Prostate gland (tissue), 2 donors: ENCODE data around the gene MAPK8IP2. TPM values are rescaled to one million over a fixed set of nuclear protein-coding genes. Genes with fewer than 3 reads are reported as not detected.

ENCODE experiments used
- DNase-seq: peaks from one replicate; pipeline ENCODE4 v3.0.0-alpha.2; 2019; ENCODE audit warnings: low spot score
- H3K27ac ChIP-seq, 2 donors: fragments of 200-600 bp; sonication (generic); 2 replicates each; pipeline ENCODE4 v1.5.1; 2017 to 2019
- H3K27me3 ChIP-seq: fragments of 200-600 bp; sonication (generic); replicated peaks from 2 replicates; pipeline ENCODE4 v1.5.1; 2019; ENCODE audit not compliant: insufficient read depth
- H3K36me3 ChIP-seq, 2 donors: fragments of 200-600 bp; sonication (generic); 1 replicate in 1 of 2; 2 replicates in 1 of 2; pipeline versions ENCODE4 v1.5.1 to v1.8.1; 2017 to 2019
- H3K4me1 ChIP-seq: fragments of 200-600 bp; sonication (generic); replicated peaks from 2 replicates; pipeline ENCODE4 v1.5.1; 2019
- H3K4me3 ChIP-seq, 2 donors: fragments of 200-600 bp; sonication (generic); 2 replicates each; pipeline ENCODE4 v1.5.1; 2017 to 2019
- H3K9me3 ChIP-seq: fragments of 200-600 bp; sonication (generic); 2 replicates; pipeline ENCODE4 v1.5.1; 2017
- POLR2A ChIP-seq: fragments of 450-650 bp; IDR thresholded peaks from one replicate; pipeline ENCODE4 v1.6.1; 2016; ENCODE audit warnings: antibody characterized with exemption, mild to moderate bottlenecking
- POLR2AphosphoS5 ChIP-seq: sonication (generic); formaldehyde crosslinking; IDR thresholded peaks from one replicate; pipeline ENCODE4 v1.6.1; 2017; ENCODE audit warnings: antibody characterized with exemption
- WGBS: methylation state at CpG from one replicate; pipeline ENCODE4 v1.1.5; 2018; 5-methylcytosine and 5-hydroxymethylcytosine counted together
- intact Hi-C: fragments of 100-400 bp; cut with DNase I; formaldehyde crosslinking; loops from one replicate; pipeline ENCODE4 v1.14.2; 2022
- total RNA-seq, 2 donors: library from RNA; depleted of rRNA; stranded (reverse); fragments of >200 nt; gene quantifications; one replicate each; pipeline ENCODE4 v1.1.0, GENCODE V29; 2016
- TF ChIP-seq, protein P1 (sequence below), 4 experiments: fragments of 200-600 bp in 2 of 4; fragments of 450-650 bp in 2 of 4; sonication (generic) in 2 of 4; IDR thresholded peaks; 1 replicate in 3 of 4; 2 replicates in 1 of 4; pipeline ENCODE4 v1.5.1; 2016 to 2019; ENCODE audit warnings: antibody characterized with exemption in 4 of 4, mild to moderate bottlenecking in 2 of 4, moderate library complexity in 2 of 4

Gene MAPK8IP2
- total RNA-seq, 2 donors from 2014 or later = 5.1 to 23.6 TPM

DNA sequence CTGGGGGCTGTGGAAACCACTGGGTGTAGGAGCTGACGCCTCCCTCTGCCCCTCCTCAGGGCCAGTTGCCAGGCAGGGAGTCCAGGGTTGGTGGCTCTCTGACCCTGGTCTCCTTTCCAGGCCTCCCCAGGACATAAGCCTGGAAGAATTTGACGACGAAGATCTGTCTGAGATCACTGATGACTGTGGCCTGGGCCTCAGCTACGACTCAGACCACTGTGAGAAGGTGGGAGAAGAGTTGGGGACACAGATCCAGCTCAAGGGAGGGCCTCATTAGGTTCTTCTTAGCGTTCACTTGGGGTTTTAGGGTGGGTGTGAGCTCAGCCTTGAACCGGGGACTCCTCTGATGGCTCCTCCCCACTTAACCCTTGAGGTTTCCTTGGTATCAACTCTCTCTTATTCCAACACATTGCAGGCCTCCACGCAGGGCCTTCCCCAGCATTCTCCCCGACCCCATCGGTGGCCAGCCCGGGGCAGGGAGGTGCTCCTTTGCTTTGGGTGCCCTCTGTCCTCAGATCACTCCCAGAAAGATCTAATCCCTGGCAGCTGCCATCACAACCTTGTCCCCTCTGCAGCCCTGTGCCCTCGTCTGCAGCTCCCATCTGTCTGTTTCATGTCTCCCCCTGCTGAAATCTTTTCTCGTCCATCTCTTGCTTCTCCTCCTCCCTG lies 1.2 kb downstream of the MAPK8IP2 start:
- WGBS = 69% methylated on average over 10 of the region's 12 CpGs
- H3K36me3 ChIP-seq = no peaks in the 10 kb centered on the region
- no peak overlapping the region for H3K4me3 ChIP-seq
- DNase-seq = no peak
- no peaks in the 10 kb centered on the region for H3K27me3 ChIP-seq
- no peaks in the 10 kb centered on the region for H3K9me3 ChIP-seq
- intact Hi-C loops = no loop called here
- TF ChIP-seq POLR2AphosphoS5 (no peak), POLR2A (no peak)
- TF ChIP-seq, protein P1, sequence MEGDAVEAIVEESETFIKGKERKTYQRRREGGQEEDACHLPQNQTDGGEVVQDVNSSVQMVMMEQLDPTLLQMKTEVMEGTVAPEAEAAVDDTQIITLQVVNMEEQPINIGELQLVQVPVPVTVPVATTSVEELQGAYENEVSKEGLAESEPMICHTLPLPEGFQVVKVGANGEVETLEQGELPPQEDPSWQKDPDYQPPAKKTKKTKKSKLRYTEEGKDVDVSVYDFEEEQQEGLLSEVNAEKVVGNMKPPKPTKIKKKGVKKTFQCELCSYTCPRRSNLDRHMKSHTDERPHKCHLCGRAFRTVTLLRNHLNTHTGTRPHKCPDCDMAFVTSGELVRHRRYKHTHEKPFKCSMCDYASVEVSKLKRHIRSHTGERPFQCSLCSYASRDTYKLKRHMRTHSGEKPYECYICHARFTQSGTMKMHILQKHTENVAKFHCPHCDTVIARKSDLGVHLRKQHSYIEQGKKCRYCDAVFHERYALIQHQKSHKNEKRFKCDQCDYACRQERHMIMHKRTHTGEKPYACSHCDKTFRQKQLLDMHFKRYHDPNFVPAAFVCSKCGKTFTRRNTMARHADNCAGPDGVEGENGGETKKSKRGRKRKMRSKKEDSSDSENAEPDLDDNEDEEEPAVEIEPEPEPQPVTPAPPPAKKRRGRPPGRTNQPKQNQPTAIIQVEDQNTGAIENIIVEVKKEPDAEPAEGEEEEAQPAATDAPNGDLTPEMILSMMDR (IDR thresholded peaks at IDR 0.05) = no peak
- H3K4me1 ChIP-seq = no peaks in the 10 kb centered on the region
- no peak overlapping the region for H3K27ac ChIP-seq

DNA sequence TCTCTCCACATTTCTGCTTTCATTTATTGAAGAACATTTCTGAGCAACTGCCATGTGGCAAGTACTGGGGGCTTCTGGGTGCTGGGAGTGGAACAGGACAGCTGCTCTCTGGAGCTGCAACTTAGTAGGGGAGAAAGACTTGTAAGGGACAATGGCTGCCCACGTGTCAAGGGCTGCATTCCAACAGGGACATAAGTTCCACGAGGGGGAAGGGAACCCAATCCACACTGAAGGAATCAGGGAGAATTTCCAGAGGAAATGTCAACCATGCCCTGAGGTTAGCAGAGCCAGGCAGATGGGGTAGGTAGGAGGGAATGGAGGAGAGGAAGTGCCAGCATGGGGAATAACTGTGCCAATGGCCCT lies 1.7 kb downstream of the MAPK8IP2 start:
- H3K4me1 ChIP-seq = no peaks in the 10 kb centered on the region
- intact Hi-C loops = no loop called here
- H3K9me3 ChIP-seq = no peaks in the 10 kb centered on the region
- WGBS = 10% methylated on average over 2 of the region's 2 CpGs
- H3K36me3 ChIP-seq = no peaks in the 10 kb centered on the region
- no peak overlapping the region for H3K4me3 ChIP-seq
- no peak for DNase-seq
- TF ChIP-seq POLR2A = no peak
- no peak for TF ChIP-seq POLR2AphosphoS5
- TF ChIP-seq, protein P1 (IDR thresholded peaks at IDR 0.05) = no peak
- no peak overlapping the region for H3K27ac ChIP-seq
- H3K27me3 ChIP-seq = no peaks in the 10 kb centered on the region

DNA sequence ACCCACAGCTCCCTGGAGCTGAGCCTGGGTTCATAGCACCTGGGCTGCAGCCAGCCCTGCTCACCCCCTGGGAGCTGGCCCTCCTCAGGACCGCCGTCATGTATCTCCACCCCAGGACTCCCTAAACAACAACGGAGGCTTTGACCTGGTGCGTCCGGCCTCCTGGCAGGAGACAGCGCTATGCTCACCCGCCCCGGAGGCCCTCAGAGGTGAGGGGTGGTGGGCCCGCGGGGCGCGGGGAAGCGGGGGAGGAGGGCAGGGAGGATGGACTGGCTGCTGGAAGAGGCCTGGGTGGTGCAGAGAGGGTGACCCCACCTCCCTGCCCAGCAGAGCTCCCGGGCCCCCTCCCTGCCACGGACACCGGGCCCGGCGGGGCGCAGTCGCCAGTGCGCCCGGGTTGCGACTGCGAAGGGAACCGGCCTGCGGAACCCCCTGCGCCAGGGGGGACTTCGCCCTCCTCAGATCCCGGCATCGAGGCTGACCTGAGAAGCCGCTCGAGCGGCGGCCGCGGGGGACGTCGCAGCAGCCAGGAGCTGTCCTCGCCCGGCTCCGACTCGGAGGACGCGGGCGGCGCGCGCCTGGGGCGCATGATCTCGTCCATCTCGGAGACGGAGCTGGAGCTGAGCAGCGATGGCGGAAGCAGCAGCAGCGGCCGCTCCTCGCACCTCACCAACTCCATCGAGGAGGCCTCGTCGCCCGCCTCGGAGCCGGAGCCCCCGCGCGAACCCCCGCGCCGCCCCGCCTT lies 3.1 kb downstream of the MAPK8IP2 start:
- no peak overlapping the region for H3K27ac ChIP-seq
- H3K4me3 ChIP-seq = no peak overlapping the region
- DNase-seq = no peak
- 22% methylated on average over 28 of the region's 70 CpGs for WGBS
- no peak for TF ChIP-seq POLR2AphosphoS5
- no peaks in the 10 kb centered on the region for H3K9me3 ChIP-seq
- H3K4me1 ChIP-seq = no peaks in the 10 kb centered on the region
- no peaks in the 10 kb centered on the region for H3K27me3 ChIP-seq
- intact Hi-C loops = no loop called here
- H3K36me3 ChIP-seq = no peaks in the 10 kb centered on the region

DNA sequence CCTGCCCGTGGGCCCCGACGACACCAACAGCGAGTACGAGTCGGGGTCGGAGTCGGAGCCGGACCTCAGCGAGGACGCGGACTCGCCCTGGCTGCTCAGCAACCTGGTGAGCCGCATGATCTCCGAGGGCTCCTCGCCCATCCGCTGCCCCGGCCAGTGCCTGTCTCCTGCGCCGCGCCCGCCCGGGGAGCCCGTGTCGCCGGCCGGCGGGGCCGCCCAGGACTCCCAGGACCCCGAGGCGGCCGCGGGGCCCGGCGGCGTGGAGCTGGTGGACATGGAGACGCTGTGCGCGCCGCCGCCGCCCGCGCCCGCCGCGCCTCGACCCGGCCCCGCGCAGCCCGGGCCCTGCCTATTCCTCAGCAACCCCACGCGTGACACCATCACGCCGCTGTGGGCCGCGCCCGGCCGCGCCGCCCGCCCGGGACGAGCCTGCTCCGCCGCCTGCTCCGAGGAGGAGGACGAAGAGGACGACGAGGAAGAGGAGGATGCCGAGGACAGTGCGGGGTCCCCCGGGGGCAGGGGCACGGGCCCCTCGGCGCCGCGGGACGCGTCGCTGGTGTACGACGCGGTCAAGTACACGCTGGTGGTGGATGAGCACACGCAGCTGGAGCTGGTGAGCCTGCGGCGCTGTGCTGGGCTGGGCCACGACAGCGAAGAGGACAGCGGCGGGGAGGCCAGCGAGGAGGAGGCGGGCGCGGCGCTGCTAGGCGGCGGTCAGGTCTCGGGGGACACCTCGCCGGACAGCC lies 3.8 kb downstream of the MAPK8IP2 start:
- Histone ChIP-seq H3K36me3 (no peaks in the 10 kb centered on the region), H3K27ac (no peak overlapping the region), H3K4me3 (no peak overlapping the region), H3K27me3 (no peaks in the 10 kb centered on the region), H3K4me1 (no peaks in the 10 kb centered on the region), H3K9me3 (no peaks in the 10 kb centered on the region)
- intact Hi-C loops = no loop called here
- DNase-seq = no peak
- TF ChIP-seq POLR2AphosphoS5 (no peak), POLR2A (no peak)
- TF ChIP-seq, protein P1 (IDR thresholded peaks at IDR 0.05) = no peak
- WGBS = 52% methylated on average over 92 of the region's 103 CpGs

DNA sequence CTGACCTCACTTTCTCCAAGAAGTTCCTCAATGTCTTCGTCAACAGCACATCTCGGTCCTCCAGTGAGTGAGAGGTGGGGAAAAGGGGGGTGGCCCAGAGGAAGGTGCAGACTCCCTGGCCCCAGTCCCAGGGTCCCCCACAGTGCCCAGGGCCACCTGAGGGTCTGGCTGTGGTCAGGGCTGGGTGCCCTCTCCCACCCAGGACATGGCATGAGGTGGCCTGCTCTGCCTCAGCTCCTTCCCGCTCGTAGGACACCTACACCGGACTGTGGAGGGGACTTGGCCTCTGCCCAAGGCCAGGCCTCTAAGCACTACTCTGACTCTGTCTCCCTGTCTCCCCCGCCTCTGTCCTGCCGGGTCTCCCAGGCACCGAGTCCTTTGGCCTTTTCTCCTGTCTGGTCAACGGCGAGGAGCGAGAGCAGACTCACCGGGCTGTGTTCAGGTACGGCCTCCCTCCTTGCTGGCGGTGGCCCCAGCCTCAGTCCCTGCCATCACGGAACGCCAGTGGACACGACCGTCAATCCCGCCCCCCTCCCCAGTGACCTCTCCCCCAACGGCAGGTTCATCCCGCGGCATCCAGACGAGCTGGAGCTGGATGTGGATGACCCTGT lies 4.5 kb downstream of the MAPK8IP2 start:
- no peak overlapping the region for H3K27ac ChIP-seq
- TF ChIP-seq, protein P1 (IDR thresholded peaks at IDR 0.05) = no peak
- TF ChIP-seq POLR2A (no peak), POLR2AphosphoS5 (no peak)
- no peak overlapping the region for H3K4me3 ChIP-seq
- DNase-seq = no peak
- H3K36me3 ChIP-seq = no peaks in the 10 kb centered on the region
- intact Hi-C loops = no loop called here
- no peaks in the 10 kb centered on the region for H3K27me3 ChIP-seq
- H3K4me1 ChIP-seq = no peaks in the 10 kb centered on the region
- WGBS = 89% methylated on average over 23 of the region's 23 CpGs
- no peaks in the 10 kb centered on the region for H3K9me3 ChIP-seq
